Large intestine (tissue), 3 donors: ENCODE measurements around the gene POGZ. TPM values are rescaled to one million over a fixed set of nuclear protein-coding genes. Genes with fewer than 3 reads are reported as not detected.
A peak's percentile ranks its signal among the peaks of the same experiment; 100 is the strongest.
"Not testable (repeated sequence)": the region's sequence is repeated elsewhere in the genome, so short reads cannot be mapped to it uniquely, and the experiment has no call there.

Experiments
- DNase-seq, 2 donors: peaks; one replicate each; pipeline versions ENCODE4 v3.0.0 to v3.0.0-alpha.2; 2013
- H3K27ac ChIP-seq: one replicate; pipeline ENCODE4 v1.5.1; 2013; ENCODE audit warnings: low read length
- H3K27me3 ChIP-seq: 2 replicates; pipeline ENCODE4 v1.6.1; 2013; ENCODE audit warnings: low read length; ENCODE audit not compliant: control insufficient read depth, insufficient read depth
- H3K36me3 ChIP-seq: 2 replicates; pipeline ENCODE4 v1.6.1; 2013; ENCODE audit warnings: low read length; ENCODE audit not compliant: control insufficient read depth, insufficient read depth
- H3K4me1 ChIP-seq: one replicate; pipeline ENCODE4 v1.6.1; 2013; ENCODE audit warnings: low read length; ENCODE audit not compliant: control insufficient read depth, insufficient read depth
- H3K4me3 ChIP-seq: one replicate; pipeline ENCODE4 v1.5.1; 2013; ENCODE audit warnings: low read length
- H3K9me3 ChIP-seq: one replicate; pipeline ENCODE4 v1.6.1; 2013; ENCODE audit warnings: mild to moderate bottlenecking, low read depth, low read length, moderate library complexity; ENCODE audit not compliant: control insufficient read depth
- WGBS: methylation state at CpG from one replicate; pipeline ENCODE4 v1.1.5; 2013; ENCODE audit warnings: low lambda C conversion rate; ENCODE audit not compliant: insufficient coverage; 5-methylcytosine and 5-hydroxymethylcytosine counted together
- polyA plus RNA-seq: library from polyadenylated mRNA; unstranded; fragments of 120-200 nt; gene quantifications from one replicate; pipeline ENCODE4 v1.2.1, GENCODE V29; 2013

POGZ gene
- polyA plus RNA-seq, 1 donor: 91.5 TPM

DNA sequence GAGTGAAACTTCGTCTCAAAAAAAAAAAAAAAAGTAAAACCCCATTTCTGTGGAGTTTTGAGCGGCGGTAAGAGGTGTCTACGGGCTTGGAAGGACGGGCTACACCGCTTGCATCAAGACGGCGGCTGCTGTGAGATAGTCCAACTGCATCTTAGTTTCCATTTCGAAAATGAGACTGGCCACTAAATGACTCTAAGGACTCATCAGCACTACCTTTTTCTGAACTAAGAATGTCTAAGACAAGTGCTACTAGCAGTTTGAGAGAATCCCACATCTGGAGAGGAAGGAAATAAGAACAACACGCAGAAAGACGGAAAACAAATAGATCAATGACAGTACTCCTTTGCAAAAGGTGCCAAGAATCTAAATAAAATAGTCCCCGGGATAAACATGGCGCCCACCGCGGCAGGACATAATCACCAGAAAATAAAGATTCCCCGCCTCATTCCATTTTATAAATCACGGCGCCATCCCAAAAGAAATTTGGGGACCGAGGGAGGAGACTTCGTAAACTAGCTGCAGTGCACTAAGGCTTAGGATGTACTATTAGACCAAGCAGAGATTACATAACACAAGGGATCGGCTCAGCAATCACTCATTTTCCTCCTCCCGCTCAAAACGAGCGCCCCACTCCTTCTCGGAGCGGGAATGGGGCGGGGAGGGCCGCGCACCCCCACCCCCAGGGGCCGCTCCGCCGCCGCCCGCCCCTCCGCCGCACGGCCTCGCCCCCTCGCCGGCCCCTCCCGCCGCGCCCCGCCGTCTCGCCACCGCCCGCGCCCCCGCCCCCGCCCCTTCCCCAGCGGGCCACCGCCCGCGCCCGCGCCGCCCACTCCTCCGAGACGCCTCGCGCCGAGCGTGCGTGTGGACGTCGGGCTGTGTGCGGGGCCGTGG is 1.1 kb downstream of the POGZ start:
- H3K27ac ChIP-seq: peak overlapping the region; percentile 85
- no CpG with 5 or more reads among the region's 69 CpGs for WGBS

DNA sequence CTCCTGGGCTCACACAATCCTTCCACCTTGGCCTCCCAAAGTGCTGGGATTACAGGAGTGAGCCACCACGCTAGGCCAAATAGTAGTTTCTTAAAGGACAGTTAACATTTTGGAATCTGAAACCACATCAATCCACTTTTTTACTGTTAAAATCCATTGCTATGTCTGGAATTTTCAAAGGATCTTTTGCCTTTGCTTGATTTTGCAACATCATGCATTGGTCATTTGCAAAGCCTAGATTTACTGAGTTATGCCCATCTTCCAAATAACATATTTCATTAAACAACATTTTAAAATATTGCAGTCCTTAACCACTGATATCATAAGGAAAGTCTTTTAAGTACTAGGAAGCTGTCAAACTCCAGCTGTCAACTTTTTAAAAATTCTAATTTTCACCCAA is 3.3 kb downstream of the POGZ start:
- Histone ChIP-seq H3K4me1 (peaks cover 15% of the 10 kb centered on the region), H3K27ac (no peak overlapping the region), H3K36me3 (peaks cover 4% of the 10 kb centered on the region), H3K27me3 (no peaks in the 10 kb centered on the region), H3K9me3 (no peaks in the 10 kb centered on the region), H3K4me3 (no peak overlapping the region)
- no CpG with 5 or more reads among the region's 1 CpG for WGBS
- no peak for DNase-seq

More for the DNA sequence above, 1.1 kb downstream of the POGZ start:
- H3K4me1 ChIP-seq: peaks cover 15% of the 10 kb centered on the region
- H3K36me3 ChIP-seq: peaks cover 4% of the 10 kb centered on the region
- no peaks in the 10 kb centered on the region for H3K9me3 ChIP-seq
- peak; percentile 49 to 82 for DNase-seq
- H3K4me3 ChIP-seq: peak overlapping the region; percentile 59
- H3K27me3 ChIP-seq: no peaks in the 10 kb centered on the region

DNA sequence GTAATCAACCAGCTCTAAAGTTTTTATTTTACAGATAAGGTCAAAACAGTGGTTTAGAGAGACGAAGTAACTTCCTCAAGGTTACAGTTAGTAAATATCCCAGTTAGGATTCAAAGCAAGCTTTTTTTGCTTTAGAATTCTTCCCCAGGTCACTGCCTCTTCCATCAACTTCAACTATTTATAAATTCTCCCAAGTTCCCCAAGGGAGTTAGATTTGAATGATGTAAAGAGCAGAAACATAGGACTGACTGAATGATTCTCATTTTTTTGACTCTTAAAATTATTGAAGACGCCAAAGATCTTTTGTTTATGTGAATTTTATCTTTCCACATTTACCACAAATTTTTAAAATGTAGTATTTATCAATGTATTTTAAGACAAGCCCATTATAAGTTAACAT is 4.1 kb downstream of the POGZ start:
- Histone ChIP-seq H3K9me3 (no peaks in the 10 kb centered on the region), H3K4me1 (peaks cover 15% of the 10 kb centered on the region), H3K36me3 (peaks cover 4% of the 10 kb centered on the region), H3K27ac (no peak overlapping the region), H3K27me3 (no peaks in the 10 kb centered on the region), H3K4me3 (no peak overlapping the region)
- DNase-seq: no peak
- 83% methylated on average over 1 of the region's 2 CpGs for WGBS

DNA sequence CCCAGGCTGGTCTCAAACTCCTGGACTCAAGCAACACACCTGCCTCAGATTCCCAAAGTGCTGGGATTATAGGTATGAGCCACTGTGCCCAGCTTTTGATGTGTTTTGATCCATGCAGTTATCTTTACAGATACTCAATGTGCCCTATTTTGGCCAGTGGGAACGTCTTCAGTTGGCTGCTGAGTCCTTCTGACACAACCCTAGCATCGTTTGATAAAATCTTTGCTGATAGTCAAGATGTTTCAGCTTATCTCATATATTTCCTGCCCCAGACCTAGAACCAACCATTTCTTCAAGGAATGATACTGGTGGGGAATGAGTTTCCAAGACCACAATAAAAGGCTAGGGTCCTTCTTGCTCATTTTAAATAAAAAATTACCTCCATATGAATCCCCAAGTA is 11.6 kb downstream of the POGZ start:
- H3K27me3 ChIP-seq: no peaks in the 10 kb centered on the region
- H3K9me3 ChIP-seq: no peaks in the 10 kb centered on the region
- DNase-seq: no peak
- 90% methylated on average over 2 of the region's 2 CpGs for WGBS
- no peak overlapping the region for H3K27ac ChIP-seq
- H3K36me3 ChIP-seq: peaks cover 5% of the 10 kb centered on the region
- H3K4me3 ChIP-seq: no peak overlapping the region
- no peaks in the 10 kb centered on the region for H3K4me1 ChIP-seq

DNA sequence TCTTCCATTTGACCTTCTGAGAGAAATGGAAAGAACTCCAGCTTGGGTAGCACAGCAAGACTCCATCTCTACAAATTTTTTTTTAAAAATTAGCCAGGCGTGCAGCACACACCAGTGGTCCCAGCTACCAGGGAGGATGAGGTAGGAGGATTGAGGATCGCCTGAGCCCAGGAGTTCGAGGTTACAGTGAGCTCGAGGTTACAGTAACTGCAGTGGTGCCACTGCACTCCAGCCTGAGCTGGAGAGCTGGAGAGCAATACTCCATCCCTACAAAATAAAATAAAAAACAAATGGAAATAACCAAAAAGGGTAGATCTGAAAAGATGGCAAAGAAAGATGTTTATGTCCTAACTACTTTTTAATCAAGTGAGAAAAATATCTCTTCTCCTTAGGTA is 14.5 kb downstream of the POGZ start:
- Histone ChIP-seq H3K27me3 (no peaks in the 10 kb centered on the region), H3K27ac (no peak overlapping the region), H3K4me3 (no peak overlapping the region), H3K36me3 (peaks cover 21% of the 10 kb centered on the region), H3K9me3 (no peaks in the 10 kb centered on the region), H3K4me1 (no peaks in the 10 kb centered on the region)
- no peak for DNase-seq
- no CpG with 5 or more reads among the region's 4 CpGs for WGBS

DNA sequence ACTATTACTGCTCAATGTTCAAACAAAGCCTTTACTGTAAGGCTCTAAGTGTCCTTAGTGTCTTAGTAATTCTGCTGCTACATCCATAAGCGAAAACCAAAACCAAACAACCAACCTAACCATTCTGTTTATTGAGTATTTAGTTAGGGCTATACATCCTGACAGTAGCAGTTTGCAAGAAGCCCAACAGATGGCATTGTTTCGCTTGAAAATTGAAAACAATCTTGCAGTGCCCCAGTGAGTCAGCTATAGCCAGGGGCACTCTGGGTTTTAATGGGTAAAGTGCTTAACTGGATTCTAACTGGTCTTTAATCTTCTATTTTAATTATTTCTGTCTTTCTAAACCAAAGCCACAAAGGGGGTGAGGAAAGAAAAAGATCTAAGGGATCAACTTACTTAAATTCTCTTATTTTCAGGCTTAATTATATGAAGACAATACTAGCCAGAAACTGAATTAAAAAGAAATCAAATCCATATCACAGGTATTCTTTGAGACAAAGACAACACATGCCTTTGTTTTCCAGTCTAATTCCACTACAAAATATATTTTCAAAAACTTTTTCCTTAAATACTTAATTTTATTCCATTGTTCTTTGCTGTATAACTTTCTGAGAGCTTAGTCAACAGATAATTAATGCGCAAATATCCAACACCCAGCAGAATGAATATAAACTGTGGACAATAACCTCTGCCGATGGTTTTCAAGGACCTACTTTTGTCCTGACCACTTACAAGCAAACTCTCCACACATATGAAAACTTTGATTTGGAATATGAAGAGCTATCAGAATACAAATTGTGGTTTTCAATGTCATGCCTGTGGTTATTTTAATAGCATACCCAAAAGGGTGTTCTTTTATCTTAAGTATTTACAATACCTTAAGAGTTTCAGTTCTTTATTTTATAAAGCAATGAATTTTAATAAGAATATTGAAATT is 15.2 kb downstream of the POGZ start:
- WGBS: no CpG with 5 or more reads among the region's 4 CpGs
- DNase-seq: peak; percentile 57 to 70
- peaks cover 19% of the 10 kb centered on the region for H3K36me3 ChIP-seq
- H3K4me3 ChIP-seq: no peak overlapping the region
- no peaks in the 10 kb centered on the region for H3K4me1 ChIP-seq
- no peak overlapping the region for H3K27ac ChIP-seq
- no peaks in the 10 kb centered on the region for H3K27me3 ChIP-seq
- no peaks in the 10 kb centered on the region for H3K9me3 ChIP-seq

DNA sequence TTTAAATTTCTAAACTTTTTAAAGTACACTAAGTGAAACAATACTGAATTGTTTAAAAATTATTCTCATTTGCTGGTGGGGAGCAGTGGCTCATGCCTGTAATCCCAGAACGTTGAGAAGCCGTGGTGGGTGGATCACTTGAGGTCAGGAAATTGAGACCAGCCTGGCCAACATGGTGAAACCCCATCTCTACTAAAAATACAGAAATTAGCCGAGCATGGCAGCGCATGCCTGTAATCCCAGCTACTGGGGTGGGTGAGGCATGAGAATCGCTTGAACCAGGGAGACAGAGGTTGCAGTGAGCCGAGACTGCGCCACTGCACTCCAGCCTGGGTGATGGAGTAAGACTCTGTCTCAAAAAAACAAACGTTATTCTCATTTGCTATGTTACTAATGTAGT is 21.9 kb downstream of the POGZ start:
- not testable (repeated sequence) for H3K9me3 ChIP-seq, DNase-seq, H3K27me3 ChIP-seq, H3K27ac ChIP-seq, H3K4me1 ChIP-seq, H3K4me3 ChIP-seq
- peaks cover 38% of the 10 kb centered on the region for H3K36me3 ChIP-seq
- WGBS: 80% methylated on average over 1 of the region's 8 CpGs

DNA sequence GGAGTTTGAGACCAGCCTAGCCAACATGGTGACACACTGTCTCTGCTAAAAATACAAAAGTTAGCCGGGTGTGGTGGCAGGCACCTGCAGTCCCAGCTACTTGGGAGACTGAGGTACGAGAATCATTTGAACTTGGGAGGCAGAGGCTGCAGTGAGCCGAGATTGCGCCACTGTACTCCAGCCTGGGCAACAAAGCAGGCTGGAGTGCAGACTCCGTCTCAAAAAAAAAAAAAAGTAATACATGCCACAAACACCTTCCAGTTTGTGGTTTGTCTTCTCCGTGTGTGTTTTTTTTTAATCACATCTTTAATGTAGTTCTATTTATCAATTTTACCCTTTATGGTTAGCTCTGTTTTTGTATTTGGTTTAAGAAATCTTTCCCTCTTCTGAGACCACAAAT is 22.3 kb downstream of the POGZ start:
- WGBS: 92% methylated on average over 2 of the region's 6 CpGs
- Histone ChIP-seq H3K27me3 (no peaks in the 10 kb centered on the region), H3K9me3 (no peaks in the 10 kb centered on the region), H3K36me3 (peaks cover 38% of the 10 kb centered on the region), H3K27ac (no peak overlapping the region), H3K4me1 (no peaks in the 10 kb centered on the region), H3K4me3 (no peak overlapping the region)
- DNase-seq: no peak

DNA sequence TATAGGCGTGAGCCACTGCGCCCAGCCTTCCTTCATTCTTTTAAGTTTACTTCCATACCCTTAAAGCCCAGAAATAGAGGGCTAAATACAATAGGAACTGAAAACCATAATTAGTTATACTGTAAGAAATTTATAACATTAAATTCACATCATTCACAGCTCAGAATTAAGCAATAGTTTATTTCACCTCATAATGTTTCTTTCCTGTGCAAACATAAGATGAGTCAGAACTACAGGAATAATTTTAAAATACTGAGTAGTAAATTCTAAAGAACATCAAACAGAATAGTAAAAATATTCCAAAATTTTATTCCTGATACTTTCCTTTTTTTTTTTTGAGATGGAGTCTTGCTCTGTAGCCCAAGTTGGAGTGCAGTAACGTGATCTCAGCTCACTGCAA is 24.1 kb downstream of the POGZ start:
- H3K4me3 ChIP-seq: no peak overlapping the region
- DNase-seq: no peak
- H3K27ac ChIP-seq: no peak overlapping the region
- no peaks in the 10 kb centered on the region for H3K27me3 ChIP-seq
- H3K9me3 ChIP-seq: no peaks in the 10 kb centered on the region
- no CpG with 5 or more reads among the region's 3 CpGs for WGBS
- H3K36me3 ChIP-seq: peaks cover 26% of the 10 kb centered on the region
- no peaks in the 10 kb centered on the region for H3K4me1 ChIP-seq

DNA sequence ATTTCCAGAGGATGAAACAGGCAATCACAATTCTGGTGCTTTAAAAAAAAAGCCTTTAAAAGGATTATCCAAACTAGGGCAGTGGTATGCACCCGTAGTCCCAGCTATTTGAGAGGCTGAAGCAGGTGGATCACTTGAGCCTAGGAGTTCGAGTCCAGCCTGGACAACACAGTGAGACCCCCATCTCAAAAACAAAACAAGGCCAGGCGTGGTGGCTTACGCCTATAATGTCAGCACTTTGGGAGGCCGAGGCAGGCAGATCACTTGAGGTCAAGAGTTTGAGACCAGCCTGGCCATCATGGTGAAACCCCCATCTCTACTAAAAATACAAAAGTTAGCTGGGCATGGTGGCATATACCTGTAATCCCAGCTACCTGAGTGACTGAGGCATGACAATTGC is 25.5 kb downstream of the POGZ start:
- H3K27ac ChIP-seq, DNase-seq, H3K4me1 ChIP-seq, H3K9me3 ChIP-seq, H3K4me3 ChIP-seq, H3K27me3 ChIP-seq: not testable (repeated sequence)
- peaks cover 30% of the 10 kb centered on the region for H3K36me3 ChIP-seq
- no CpG with 5 or more reads among the region's 5 CpGs for WGBS
